GM21447 (cell line): ENCODE data around the gene DAB1.

Experiments used
- ATAC-seq: cut with Tn5 transposase; IDR thresholded peaks from one replicate; pipeline ENCODE4 v1.9.1; 2021; ENCODE audit not compliant: unreplicated experiment

Gene DAB1

DNA sequence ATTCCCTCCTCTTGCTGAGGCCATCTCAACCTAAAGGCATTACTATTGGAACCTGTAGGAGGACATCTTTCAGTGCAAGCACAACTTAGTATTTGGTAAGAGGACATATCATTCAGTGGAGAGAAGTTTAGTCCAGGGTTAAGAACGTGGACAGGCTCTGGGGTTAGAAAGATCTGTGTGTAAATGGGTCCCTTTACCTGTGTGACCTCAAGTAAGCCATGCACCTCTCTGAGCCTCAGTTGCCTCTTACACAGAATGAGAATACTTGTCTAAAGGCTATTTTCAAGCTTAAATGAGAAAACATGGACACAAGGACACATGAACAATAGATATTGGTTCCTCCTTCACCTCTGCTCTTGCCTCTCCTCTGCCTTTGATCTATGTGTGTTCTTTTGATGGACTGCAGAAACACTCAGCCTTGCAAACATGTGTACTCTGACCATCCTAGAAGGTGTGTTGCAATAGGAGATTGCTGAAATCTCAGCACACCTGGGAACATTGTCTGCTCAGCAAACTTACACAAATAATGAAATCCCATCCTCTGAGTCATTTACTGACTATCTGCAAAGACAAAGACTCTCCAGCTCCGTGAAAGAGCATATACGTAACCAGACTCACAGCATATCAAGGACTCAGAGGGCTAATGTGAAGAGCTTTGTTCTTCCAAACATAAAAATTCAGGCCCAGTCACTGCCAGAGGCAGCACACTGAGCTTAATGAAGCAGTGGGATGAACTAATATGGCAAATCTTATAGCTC lies 143.8 kb downstream of the DAB1 start:
- no peak for ATAC-seq

DNA sequence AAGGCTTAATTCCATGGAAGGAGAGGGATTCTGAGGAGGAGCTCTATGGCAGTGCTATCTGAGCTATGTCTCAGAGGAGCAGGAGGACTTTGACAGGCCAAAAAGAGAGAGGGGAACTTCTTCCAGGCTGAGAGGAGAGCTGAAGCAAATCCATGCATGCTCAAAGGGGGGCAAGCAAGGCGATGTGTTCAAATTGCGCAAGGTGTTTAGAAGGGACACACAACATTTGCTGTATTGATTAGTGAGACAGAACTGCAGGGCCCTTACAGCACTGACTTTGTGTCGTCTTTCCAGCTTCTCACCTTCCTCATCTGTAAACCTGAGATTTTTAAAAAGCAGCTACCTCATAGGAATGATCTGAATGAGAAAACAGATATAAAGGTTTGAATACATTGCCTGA lies 145.3 kb downstream of the DAB1 start:
- no peak for ATAC-seq

DNA sequence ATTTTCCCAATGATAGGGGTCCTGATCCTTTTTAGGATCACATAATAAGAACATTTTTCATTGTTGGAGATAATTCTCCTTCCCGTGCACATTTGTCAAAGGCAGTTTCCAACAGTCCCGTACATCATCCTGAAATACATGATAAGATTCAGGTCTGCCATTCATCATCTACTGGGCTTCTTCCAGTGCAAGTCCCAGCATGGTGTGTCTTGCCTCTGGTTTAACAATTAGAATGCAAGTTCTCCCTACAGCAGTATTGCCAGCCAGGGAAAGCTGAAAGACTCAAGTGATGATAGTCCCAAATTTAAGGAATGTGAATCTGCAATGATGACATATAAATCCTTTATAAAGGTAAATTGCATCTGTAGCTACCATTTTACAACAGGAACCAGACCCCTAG lies 146.2 kb downstream of the DAB1 start:
- ATAC-seq = no peak

DNA sequence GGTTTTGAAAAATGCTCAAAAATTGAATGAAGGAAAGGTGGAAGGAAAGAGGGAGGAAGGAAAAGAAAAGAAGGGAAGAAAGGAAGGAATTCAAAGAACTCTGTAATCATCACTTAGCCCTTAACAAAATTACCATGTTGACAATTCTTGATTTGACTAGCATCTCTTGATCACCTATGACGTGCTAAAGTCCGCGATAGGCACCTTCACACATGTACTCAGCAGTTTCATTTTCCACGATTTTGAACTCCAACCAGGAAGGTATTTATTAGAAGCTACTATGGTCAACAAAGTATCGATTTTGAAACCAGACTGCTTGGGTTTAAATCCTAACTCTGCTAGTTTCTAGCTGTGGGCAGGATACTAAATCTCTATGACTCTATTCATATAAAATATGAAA lies 146.9 kb downstream of the DAB1 start:
- ATAC-seq = no peak

DNA sequence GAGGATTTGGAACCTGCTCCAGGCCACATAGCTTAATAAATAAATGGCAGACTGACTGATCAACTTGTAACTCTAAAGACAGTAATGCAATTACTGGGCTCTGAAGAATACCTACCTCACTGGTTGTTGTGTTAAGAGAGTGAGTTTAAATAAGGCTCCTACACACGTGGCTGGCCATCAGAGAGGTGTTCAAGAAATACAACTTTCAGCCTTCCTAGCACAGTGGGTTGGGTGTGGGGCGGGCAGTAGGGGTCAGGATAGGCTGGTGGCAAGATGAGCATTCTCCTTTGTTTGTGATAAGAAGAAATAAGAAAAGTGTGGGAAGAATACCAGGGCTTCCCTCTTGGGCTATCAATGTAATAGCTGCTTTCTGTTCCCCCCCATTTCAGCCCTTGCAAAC lies 151.3 kb downstream of the DAB1 start:
- no peak for ATAC-seq

DNA sequence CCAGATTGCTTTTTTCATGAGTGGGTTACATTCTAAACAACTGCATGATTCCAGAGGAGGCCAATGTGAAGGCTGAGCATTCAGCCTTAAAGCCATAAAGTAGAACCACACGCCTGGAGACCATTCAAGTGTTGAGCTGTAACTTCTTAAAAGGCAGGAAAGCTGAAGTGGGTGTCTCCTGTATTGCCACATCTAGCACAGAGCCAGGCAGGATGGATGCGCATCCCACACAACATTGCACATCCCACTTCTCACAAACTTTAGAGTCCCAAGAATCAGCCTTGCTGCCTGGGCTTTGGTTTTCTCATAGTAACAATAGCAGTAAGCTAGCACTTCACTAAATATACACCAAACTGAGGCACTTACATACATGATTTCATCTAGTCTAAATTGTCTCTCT lies 151.7 kb downstream of the DAB1 start:
- ATAC-seq = no peak

DNA sequence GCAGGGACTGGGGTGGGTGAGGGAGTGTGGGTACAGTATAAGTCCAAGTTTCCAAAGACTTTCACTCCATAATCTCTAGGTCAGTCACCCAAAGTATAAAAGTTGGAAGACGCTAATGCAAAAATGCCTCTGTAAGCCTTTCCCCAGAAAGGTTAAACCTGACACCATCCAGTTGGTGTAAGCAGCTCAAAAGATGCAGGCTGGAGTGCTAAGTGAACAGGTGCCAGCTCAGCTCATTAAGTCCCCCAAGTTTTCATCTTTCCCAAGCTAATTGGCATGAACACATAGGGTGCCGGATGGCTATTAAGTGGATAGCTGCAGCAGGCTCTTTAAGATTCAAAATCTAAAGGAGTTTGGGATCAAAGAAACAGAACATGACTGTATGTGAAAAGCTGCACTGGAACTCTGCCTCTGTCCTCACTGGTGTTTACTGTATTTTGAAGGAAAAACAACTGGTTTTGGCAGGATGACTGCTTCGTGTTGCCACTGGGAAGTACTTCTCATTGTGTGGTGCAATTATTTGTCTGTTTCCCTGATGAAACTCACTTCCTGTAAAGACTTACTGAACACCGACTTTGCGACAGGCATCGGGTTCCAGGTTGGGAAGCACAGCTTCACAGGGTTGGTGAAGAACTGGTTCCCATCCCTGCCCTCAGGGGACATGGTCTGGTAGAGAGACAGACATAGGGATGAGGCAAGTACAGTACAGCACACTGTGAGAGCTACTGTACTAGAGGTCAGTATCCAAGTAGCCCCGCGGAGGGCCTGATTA lies 152.7 kb downstream of the DAB1 start:
- ATAC-seq = no peak

DNA sequence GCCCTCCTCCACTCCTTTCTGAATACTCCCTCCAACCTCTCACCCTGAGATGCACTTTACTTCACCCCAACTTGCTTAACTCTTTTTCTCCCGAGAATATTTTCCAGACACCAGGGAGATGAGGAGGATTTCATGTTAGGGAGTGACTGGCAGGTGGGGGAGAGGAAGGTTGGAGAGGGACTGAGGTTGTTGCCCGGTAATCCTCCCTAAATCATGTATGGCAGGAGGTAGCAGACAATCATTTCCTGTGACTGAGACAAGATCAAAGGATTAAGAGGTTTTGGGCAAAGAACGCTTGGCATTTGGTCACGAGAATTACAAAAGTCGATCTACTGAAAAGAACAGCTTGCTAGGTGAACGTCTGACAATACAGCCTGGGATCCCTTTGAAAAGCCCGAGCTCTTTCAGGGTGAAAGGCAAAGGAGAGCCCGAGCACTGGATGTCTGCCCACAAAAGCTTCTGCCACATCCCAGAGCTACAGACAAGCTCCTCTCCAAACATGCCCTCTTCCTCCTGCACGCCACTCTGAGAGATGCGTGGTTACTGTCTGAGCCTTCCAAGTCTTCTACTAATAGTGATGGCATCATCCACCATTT lies 154.1 kb downstream of the DAB1 start:
- ATAC-seq = no peak

DNA sequence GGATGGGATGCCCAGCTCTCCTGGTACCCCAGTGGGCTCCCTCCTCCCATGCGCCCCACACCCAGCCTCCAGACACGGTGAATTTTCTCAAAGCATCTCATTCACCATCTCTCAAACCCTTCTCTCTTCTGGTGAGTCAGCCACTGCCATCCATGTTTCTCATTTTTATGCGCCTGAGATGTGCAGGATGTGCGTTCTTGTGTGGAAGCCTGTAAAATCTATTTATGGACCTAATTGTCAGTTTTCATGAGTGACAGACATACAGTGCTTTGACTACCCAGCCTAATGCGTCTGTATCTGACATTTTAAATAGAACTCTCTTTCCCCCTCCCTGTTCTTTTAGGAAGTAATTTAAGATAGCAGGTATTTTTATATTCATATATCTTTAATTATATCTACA lies 158.8 kb downstream of the DAB1 start:
- ATAC-seq = no peak

DNA sequence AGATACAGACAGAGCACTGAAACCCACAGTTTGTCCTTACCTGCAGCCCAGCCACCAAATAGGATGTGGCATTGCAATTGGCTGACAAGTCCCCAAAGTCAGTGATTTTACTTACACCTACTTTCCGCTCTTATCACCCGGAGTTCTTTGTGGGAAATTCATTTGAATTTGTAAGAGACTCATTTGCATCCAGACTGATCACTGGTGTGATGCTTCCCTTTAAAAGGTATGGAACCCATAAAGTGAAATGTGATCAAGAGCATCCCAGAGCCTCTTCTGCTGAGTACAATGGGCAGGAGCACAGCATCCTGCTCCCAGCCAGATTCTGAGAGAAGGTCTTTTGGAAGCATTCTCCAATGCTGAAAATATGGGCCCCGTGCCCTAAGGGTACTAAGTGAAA lies 161.4 kb downstream of the DAB1 start:
- no peak for ATAC-seq

DNA sequence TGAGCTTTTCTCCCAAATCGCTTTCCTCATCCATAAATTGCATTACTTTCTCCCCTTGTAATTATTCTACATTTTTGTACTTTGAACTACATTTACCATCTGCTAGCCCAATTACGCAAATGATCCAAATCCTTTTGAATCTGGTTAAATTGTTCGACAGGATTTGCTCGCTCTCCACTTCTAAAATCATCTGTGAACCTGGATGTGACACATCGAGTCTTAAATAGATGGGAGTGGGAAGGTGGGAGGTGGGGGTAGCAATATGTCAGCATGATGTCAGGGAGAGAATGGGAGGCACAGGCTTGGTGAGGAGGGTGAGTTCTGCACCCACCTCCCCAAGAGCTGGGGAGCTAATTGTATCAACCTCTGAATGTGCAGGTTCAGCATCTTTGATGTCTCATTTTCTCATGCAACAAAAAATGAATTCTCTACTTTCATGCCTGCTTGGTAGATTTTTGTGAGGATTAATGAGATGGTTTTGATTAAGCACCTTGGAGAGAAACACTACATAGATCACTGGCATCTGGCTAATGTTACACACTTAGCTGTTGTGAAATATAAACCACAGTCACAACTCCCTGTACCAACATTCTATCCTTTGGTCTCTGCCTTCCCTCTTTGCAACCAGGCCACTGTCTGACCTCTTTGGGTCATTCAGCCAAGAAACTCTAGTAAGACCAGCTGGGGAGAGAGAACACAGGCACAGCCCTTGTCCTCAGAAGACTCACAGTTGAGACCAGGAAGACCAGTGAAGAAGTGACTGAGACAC lies 165.1 kb downstream of the DAB1 start:
- no peak for ATAC-seq

DNA sequence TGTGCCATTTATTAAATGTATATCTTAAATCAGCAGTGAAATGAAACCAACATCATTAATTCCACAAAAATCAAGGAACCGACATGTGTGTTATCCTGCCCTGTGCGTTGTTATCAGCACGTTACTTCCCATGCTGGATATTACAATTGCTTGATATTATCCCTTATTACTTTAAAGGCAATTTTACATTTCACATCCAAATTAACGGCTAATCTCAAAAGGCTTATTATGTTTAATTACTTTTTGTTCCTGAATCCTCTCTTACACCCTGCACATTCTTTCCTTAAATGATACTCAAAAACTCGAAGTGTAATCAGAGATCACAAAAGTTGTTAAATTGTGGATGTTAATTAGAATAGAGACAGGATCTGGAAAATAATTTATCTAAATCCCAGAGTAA lies 167.9 kb downstream of the DAB1 start:
- no peak for ATAC-seq

DNA sequence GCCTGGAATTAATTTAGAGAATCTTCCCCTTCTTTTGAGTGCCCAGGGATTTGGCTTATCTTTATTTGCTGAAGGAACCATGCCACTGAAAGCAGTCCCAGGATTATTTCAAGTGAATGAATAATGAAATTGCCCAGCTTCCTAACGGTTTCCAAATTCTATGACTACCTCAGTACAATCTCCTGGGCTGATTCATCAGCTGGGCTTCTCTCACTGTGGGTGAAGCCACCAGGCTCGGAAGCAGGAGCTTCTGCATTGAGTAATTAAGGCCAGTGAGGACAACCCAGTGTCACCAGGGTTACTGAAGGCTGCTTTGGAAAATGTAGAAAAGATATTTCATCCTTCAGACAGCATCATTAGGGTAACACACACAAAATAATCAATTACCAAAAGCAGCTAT lies 169.8 kb downstream of the DAB1 start:
- ATAC-seq = no peak

DNA sequence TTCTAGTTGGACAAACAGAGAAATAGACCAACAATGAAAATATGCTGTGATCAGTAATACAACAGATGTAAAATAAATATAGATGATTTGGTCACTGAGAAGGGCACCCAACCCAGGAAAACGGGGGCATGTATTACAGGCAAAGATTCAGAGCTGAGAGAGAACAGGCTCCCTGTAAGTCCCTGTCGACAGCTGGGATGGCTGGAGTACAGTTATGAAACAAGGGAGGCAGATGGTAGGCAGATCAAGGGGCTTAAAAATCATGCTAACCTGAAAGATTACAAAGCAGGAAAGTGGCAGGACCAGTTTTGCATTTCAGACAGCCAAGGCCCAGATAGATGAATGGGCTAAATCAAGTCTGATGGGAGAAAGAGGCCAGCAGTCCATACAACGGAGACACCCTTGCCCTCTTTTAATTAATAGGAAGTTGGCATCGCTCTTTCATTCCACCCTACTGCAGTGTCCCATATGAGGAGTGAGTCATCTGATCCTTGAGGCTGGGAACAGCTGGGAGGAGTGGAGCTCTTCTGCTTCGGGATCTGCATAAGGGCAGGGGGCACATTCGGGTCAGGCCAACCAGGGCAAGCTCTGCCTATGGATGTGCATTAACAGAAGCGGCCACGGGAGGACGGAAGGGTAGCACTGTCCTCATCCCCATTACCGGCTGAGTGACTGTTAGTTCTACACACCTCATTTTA lies 171.1 kb downstream of the DAB1 start:
- no peak for ATAC-seq

DNA sequence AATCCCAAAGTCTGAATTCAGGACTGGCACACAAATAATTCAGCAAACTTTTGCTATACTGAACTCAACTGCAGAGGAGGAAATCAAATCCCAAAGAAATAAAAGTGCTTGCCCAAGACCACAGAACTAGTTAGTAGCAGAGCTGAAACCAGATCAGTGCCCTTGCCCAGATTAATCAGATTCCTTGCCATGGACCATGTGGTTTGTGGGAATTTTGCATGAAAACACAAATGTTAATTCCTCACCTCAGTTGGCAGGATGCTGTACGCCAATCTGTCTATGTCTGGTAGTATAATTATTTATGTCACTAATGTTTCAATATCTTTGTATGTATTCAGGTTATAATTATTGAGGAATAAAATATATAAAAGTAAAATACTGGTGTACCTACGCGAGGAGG lies 173.8 kb downstream of the DAB1 start:
- ATAC-seq = no peak

DNA sequence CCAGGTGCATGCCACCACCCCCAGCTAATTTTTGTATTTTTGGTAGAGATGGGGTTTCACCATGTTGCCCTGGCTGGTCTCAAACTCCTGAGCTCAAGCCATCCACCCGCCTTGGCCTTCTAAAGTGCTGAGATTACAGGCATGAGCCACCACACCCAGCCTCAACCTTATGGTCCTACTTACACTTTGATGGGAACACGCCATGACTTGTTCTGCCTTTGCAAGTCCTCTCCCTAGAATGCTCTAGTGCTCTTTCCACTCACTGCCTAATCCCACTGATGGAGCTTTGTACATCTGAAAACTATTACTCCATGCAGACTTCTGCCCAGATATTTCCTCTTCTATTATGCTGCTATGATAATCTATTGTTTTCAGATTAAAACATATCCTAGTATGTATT lies 174.3 kb downstream of the DAB1 start:
- ATAC-seq = no peak

DNA sequence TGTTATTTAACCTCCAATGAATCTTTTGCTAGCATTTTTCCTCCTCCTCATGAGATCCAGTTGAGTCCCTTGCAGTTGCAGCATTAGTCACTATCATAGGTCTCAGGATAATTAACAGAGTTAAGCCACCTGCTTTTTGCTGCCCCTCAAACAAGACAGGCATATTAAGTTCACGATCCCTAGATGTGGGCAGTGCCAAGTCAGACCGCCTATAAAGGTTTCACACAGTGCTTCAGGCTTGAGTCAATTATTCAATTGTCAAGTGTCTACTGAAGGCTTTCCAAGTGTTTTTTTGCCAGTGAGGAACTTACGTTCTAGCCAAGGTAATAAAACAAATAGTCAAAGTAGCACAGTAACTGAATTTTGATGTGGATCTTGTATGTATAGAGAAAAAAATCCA lies 175.0 kb downstream of the DAB1 start:
- ATAC-seq = no peak

DNA sequence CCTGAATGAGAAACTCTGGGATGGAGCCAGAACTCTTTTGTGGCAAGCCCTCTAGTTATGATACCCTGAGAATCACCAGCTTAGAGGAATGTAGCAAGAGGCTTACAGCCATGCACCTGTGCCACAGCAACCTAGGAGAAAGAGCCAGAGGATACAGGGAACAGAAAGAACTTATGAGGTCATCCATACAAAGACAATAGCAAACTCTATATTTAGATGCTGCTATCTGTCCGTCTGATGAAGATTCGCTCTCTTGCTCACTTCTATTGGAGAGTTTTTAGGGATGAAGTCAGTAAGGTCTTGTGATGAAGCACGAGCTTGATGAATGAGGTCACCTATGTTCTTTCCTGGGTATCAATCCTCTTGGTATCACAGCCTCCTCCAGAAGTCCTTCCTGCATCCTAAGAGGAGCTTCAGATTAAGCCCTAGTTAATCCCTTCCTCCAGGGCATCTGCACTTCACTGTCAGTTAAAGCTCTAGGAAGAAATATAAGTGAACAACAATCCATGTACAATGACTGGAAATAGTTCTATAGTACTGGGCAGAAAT lies 185.6 kb downstream of the DAB1 start:
- ATAC-seq = no peak

DNA sequence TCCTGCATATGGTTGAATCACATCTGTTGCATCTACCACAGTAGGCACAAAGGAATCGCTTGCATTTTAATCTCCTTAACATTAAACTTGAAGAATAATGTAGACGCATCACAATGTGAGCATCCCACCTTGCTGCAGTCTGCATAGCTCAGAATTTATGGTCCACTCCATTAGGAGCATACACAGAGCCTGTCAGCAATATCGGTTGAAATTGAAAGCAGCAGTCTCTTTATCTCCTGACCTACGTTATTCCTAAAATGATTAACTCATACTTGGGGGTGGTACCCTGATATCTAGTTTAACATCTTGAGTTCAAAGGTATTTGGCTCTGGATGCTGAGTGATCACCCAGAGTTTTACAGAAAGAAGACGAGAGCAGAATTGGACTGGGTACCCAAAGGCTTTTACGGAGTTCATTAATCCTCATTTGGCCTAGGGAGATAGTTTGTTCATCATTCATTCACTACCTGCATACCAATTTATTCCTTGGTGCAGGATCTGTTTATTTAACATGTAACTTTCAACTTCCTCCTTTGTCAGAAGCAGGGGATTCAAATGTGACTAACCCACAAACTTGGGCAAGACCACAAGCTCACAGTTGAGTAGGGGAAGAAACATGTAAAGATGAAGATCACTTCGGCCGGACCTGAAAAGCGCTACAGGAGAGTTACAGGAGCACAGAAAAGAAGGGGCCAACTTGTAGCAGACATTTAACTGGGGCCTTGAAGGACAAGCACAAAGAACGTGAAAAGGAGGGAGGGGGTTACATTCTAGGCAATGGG lies 187.9 kb downstream of the DAB1 start:
- ATAC-seq = no peak

DNA sequence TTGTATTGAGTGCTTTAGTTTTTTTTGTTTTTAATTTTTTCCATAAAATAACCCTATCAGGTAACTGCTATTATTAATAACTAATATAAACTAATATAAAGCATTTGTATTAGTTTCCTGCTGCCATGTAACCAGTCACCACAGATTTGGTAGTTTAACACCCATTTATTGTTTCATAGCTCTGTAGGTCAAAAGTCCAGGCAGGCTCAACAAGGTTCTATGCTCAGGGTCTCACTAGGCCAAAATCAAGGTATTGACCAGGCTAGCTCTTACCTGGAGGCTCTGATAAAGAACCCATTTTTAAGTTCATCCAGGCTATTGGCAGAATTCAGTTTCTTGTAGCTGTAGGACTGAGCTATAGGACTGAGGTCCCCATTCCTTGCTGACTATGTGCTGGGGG lies 189.4 kb downstream of the DAB1 start:
- ATAC-seq = no peak
